Measurements from ENCODE around the gene GSTCD. TPM values are rescaled to one million over a fixed set of nuclear protein-coding genes. Genes with fewer than 3 reads are reported as not detected.
"Not testable (repeated sequence)": the region's sequence is repeated elsewhere in the genome, so short reads cannot be mapped to it uniquely, and the experiment has no call there.

Gene GSTCD
- total and polyA plus RNA-seq, 2 donors (not counting 1 experiment from before 2014, with no cell fraction given): 8.5 to 10.9 TPM

DNA sequence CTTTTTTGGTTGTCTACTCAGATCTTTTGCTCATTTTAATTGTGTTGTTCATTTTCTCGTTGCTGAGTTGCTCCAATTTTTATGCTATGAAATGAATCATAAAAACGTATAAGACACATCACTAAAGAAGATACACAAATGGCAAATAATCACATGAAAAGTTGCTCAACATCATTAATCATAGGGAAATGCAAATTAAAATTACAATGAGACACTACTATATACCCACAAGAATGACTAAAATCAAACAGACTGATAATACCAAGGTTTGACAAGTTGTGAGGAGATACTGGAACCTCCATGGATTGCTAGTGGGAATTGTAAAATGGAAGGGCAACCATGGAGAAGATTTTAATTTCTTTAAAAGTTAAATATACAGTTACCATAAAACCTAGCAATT, 17.0 kb downstream of the GSTCD start:
- TF ChIP-seq CTCF (conservative IDR thresholded peaks at IDR 0.05 in 1 of 2, IDR thresholded peaks at IDR 0.05 in 1 of 2; ENCODE audit: low read depth in 1 of 2, low read length in 2 of 2) (no peak), EZH2 (IDR thresholded peaks at IDR 0.05; ENCODE audit: low read length, missing control alignments) (no peak)
- no peak overlapping the region for H2AFZ ChIP-seq (ENCODE audit: low read length)

GRCh38 chr4:105729895-105730294, 21.3 kb downstream of the GSTCD start:
- H3K4me3 ChIP-seq (replicated peaks in 1 of 4; ENCODE audit: control extremely low read depth in 1 of 4, insufficient read depth in 1 of 4, low read depth in 3 of 4, low read length in 4 of 4); DNase-seq (ENCODE audit: low read depth in 2 of 2); H3K4me1 ChIP-seq (ENCODE audit: control insufficient read depth, extremely low read depth, insufficient read depth, low read length); H3K27ac ChIP-seq (ENCODE audit: insufficient read depth, low read length); H4K20me1 ChIP-seq (ENCODE audit: control insufficient read depth, extremely low read depth, insufficient read depth, low read length); H3K27me3 ChIP-seq (ENCODE audit: control insufficient read depth, insufficient read depth, low read length); H2AFZ ChIP-seq (ENCODE audit: low read length); H3K9me3 ChIP-seq (ENCODE audit: control insufficient read depth, insufficient read depth, low read depth, low read length); H3K9ac ChIP-seq (ENCODE audit: insufficient read depth, low read length); H3K79me2 ChIP-seq (ENCODE audit: control insufficient read depth, insufficient read depth, low read length); H3K36me3 ChIP-seq (ENCODE audit: control insufficient read depth, insufficient read depth, low read length); H3K4me2 ChIP-seq (ENCODE audit: extremely low read depth, insufficient read depth, low read length): not testable (repeated sequence)

More for the DNA sequence above, 17.0 kb downstream of the GSTCD start:
- Histone ChIP-seq H3K27ac (ENCODE audit: insufficient read depth, low read length) (no peak overlapping the region), H3K4me2 (ENCODE audit: extremely low read depth, insufficient read depth, low read length) (no peak overlapping the region), H3K4me1 (ENCODE audit: control insufficient read depth, extremely low read depth, insufficient read depth, low read length) (no peaks in the 10 kb centered on the region), H3K36me3 (ENCODE audit: control insufficient read depth, insufficient read depth, low read length) (no peaks in the 10 kb centered on the region), H3K9me3 (ENCODE audit: control insufficient read depth, insufficient read depth, low read depth, low read length) (no peaks in the 10 kb centered on the region), H3K9ac (ENCODE audit: insufficient read depth, low read length) (no peak overlapping the region), H3K27me3 (ENCODE audit: control insufficient read depth, insufficient read depth, low read length) (no peaks in the 10 kb centered on the region), H3K4me3 (replicated peaks in 1 of 4; ENCODE audit: control extremely low read depth in 1 of 4, insufficient read depth in 1 of 4, low read depth in 3 of 4, low read length in 4 of 4) (no peak overlapping the region), H3K79me2 (ENCODE audit: control insufficient read depth, insufficient read depth, low read length) (no peaks in the 10 kb centered on the region), H4K20me1 (ENCODE audit: control insufficient read depth, extremely low read depth, insufficient read depth, low read length) (no peaks in the 10 kb centered on the region)
- no peak for DNase-seq (ENCODE audit: low read depth in 2 of 2)

GRCh38 chr4:105735217-105735616, 26.6 kb downstream of the GSTCD start:
- not testable (repeated sequence) for H3K4me3 ChIP-seq (replicated peaks in 1 of 4; ENCODE audit: control extremely low read depth in 1 of 4, insufficient read depth in 1 of 4, low read depth in 3 of 4, low read length in 4 of 4); H3K36me3 ChIP-seq (ENCODE audit: control insufficient read depth, insufficient read depth, low read length); H3K9me3 ChIP-seq (ENCODE audit: control insufficient read depth, insufficient read depth, low read depth, low read length)

DNA sequence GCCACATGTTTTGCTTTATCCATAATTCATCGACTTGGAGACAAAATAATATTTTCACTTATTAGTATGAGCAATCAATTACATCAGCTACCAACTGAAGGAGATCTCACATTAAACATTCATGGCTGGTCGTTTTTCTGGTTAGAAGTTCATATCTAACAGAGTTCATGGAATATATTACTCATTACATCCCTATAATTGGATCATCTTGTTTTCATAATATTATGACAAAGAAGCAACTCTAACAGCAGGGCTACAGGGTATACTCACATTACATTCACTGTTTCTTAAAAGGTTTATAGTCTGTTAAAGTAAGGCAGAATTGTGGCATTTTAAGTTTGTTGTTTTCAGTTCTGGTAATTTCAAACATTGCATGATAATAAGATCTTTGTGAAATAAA, 33.0 kb downstream of the GSTCD start:
- H3K9ac ChIP-seq (ENCODE audit: insufficient read depth, low read length): no peak overlapping the region
- H3K4me2 ChIP-seq (ENCODE audit: extremely low read depth, insufficient read depth, low read length): no peak overlapping the region
- no peaks in the 10 kb centered on the region for H3K36me3 ChIP-seq (ENCODE audit: control insufficient read depth, insufficient read depth, low read length)
- H3K4me1 ChIP-seq (ENCODE audit: control insufficient read depth, extremely low read depth, insufficient read depth, low read length): no peaks in the 10 kb centered on the region
- no peaks in the 10 kb centered on the region for H3K9me3 ChIP-seq (ENCODE audit: control insufficient read depth, insufficient read depth, low read depth, low read length)
- DNase-seq (ENCODE audit: low read depth in 2 of 2): peak; percentile 1 to 9
- H3K79me2 ChIP-seq (ENCODE audit: control insufficient read depth, insufficient read depth, low read length): no peaks in the 10 kb centered on the region
- H2AFZ ChIP-seq (ENCODE audit: low read length): no peak overlapping the region
- no peaks in the 10 kb centered on the region for H3K27me3 ChIP-seq (ENCODE audit: control insufficient read depth, insufficient read depth, low read length)
- no peaks in the 10 kb centered on the region for H4K20me1 ChIP-seq (ENCODE audit: control insufficient read depth, extremely low read depth, insufficient read depth, low read length)
- no peak for TF ChIP-seq EZH2 (IDR thresholded peaks at IDR 0.05; ENCODE audit: low read length, missing control alignments)
- no peak for TF ChIP-seq CTCF (conservative IDR thresholded peaks at IDR 0.05 in 1 of 2, IDR thresholded peaks at IDR 0.05 in 1 of 2; ENCODE audit: low read depth in 1 of 2, low read length in 2 of 2)
- H3K4me3 ChIP-seq (replicated peaks in 1 of 4; ENCODE audit: control extremely low read depth in 1 of 4, insufficient read depth in 1 of 4, low read depth in 3 of 4, low read length in 4 of 4): no peak overlapping the region
- H3K27ac ChIP-seq (ENCODE audit: insufficient read depth, low read length): no peak overlapping the region

More at GRCh38 chr4:105735217-105735616, 26.6 kb downstream of the GSTCD start:
- H3K27me3 ChIP-seq (ENCODE audit: control insufficient read depth, insufficient read depth, low read length); H3K27ac ChIP-seq (ENCODE audit: insufficient read depth, low read length); H3K9ac ChIP-seq (ENCODE audit: insufficient read depth, low read length); H2AFZ ChIP-seq (ENCODE audit: low read length); H3K79me2 ChIP-seq (ENCODE audit: control insufficient read depth, insufficient read depth, low read length); DNase-seq (ENCODE audit: low read depth in 2 of 2); H3K4me2 ChIP-seq (ENCODE audit: extremely low read depth, insufficient read depth, low read length); H4K20me1 ChIP-seq (ENCODE audit: control insufficient read depth, extremely low read depth, insufficient read depth, low read length); H3K4me1 ChIP-seq (ENCODE audit: control insufficient read depth, extremely low read depth, insufficient read depth, low read length): not testable (repeated sequence)

Measured in fibroblast of lung (primary cell).